ENCODE measurements around the gene OAS3.

DNA sequence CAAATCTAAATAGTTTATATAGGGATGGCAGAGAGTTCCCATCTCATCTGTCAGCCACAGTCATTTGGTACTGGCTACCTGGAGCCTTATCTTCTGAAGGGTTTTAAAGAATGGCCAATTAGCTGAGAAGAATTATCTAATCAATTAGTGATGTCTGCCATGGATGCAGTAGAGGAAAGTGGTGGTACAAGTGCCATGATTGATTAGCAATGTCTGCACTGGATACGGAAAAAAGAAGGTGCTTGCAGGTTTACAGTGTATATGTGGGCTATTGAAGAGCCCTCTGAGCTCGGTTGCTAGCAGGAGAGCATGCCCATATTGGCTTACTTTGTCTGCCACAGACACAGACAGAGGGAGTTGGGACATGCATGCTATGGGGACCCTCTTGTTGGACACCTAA, 32.1 kb downstream of the OAS3 start:
- TF ChIP-seq RFX5 (IDR thresholded peaks at IDR 0.05; ENCODE audit: low read depth, low read length) (no peak), GABPA (IDR thresholded peaks at IDR 0.05; ENCODE audit: low read depth) (no peak), BHLHE40 (IDR thresholded peaks at IDR 0.05; ENCODE audit: borderline replicate concordance in 1 of 2, low read depth in 2 of 2, low read length in 1 of 2) (no peak), SIX5 (IDR thresholded peaks at IDR 0.05; ENCODE audit: low read depth, low read length, severe bottlenecking) (no peak), JUND (IDR thresholded peaks at IDR 0.05; ENCODE audit: low read depth, low read length) (no peak), MXI1 (IDR thresholded peaks at IDR 0.05; ENCODE audit: low read depth, low read length) (no peak), SUPT20H (IDR thresholded peaks at IDR 0.05; ENCODE audit: borderline replicate concordance, control insufficient read depth, low read depth, low read length) (no peak), KDM1A (IDR thresholded peaks at IDR 0.05; ENCODE audit: borderline replicate concordance) (no peak)
- TF ChIP-seq, protein P1, sequence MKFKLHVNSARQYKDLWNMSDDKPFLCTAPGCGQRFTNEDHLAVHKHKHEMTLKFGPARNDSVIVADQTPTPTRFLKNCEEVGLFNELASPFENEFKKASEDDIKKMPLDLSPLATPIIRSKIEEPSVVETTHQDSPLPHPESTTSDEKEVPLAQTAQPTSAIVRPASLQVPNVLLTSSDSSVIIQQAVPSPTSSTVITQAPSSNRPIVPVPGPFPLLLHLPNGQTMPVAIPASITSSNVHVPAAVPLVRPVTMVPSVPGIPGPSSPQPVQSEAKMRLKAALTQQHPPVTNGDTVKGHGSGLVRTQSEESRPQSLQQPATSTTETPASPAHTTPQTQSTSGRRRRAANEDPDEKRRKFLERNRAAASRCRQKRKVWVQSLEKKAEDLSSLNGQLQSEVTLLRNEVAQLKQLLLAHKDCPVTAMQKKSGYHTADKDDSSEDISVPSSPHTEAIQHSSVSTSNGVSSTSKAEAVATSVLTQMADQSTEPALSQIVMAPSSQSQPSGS (IDR thresholded peaks at IDR 0.05; ENCODE audit: low read length) = no peak
- TF ChIP-seq, protein P2, sequence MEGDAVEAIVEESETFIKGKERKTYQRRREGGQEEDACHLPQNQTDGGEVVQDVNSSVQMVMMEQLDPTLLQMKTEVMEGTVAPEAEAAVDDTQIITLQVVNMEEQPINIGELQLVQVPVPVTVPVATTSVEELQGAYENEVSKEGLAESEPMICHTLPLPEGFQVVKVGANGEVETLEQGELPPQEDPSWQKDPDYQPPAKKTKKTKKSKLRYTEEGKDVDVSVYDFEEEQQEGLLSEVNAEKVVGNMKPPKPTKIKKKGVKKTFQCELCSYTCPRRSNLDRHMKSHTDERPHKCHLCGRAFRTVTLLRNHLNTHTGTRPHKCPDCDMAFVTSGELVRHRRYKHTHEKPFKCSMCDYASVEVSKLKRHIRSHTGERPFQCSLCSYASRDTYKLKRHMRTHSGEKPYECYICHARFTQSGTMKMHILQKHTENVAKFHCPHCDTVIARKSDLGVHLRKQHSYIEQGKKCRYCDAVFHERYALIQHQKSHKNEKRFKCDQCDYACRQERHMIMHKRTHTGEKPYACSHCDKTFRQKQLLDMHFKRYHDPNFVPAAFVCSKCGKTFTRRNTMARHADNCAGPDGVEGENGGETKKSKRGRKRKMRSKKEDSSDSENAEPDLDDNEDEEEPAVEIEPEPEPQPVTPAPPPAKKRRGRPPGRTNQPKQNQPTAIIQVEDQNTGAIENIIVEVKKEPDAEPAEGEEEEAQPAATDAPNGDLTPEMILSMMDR (IDR thresholded peaks at IDR 0.05 in 2 of 3, conservative IDR thresholded peaks at IDR 0.05 in 1 of 3; ENCODE audit: control insufficient read depth in 2 of 3, extremely low read depth in 1 of 3, insufficient read depth in 1 of 3, low read depth in 3 of 3, low read length in 3 of 3) = no peak
- TF ChIP-seq, protein P3, sequence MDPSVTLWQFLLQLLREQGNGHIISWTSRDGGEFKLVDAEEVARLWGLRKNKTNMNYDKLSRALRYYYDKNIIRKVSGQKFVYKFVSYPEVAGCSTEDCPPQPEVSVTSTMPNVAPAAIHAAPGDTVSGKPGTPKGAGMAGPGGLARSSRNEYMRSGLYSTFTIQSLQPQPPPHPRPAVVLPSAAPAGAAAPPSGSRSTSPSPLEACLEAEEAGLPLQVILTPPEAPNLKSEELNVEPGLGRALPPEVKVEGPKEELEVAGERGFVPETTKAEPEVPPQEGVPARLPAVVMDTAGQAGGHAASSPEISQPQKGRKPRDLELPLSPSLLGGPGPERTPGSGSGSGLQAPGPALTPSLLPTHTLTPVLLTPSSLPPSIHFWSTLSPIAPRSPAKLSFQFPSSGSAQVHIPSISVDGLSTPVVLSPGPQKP (IDR thresholded peaks at IDR 0.05; ENCODE audit: low read depth, low read length) = no peak
- TF ChIP-seq, protein P4, sequence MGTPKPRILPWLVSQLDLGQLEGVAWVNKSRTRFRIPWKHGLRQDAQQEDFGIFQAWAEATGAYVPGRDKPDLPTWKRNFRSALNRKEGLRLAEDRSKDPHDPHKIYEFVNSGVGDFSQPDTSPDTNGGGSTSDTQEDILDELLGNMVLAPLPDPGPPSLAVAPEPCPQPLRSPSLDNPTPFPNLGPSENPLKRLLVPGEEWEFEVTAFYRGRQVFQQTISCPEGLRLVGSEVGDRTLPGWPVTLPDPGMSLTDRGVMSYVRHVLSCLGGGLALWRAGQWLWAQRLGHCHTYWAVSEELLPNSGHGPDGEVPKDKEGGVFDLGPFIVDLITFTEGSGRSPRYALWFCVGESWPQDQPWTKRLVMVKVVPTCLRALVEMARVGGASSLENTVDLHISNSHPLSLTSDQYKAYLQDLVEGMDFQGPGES (IDR thresholded peaks at IDR 0.05) = no peak
- TF ChIP-seq, protein P5, sequence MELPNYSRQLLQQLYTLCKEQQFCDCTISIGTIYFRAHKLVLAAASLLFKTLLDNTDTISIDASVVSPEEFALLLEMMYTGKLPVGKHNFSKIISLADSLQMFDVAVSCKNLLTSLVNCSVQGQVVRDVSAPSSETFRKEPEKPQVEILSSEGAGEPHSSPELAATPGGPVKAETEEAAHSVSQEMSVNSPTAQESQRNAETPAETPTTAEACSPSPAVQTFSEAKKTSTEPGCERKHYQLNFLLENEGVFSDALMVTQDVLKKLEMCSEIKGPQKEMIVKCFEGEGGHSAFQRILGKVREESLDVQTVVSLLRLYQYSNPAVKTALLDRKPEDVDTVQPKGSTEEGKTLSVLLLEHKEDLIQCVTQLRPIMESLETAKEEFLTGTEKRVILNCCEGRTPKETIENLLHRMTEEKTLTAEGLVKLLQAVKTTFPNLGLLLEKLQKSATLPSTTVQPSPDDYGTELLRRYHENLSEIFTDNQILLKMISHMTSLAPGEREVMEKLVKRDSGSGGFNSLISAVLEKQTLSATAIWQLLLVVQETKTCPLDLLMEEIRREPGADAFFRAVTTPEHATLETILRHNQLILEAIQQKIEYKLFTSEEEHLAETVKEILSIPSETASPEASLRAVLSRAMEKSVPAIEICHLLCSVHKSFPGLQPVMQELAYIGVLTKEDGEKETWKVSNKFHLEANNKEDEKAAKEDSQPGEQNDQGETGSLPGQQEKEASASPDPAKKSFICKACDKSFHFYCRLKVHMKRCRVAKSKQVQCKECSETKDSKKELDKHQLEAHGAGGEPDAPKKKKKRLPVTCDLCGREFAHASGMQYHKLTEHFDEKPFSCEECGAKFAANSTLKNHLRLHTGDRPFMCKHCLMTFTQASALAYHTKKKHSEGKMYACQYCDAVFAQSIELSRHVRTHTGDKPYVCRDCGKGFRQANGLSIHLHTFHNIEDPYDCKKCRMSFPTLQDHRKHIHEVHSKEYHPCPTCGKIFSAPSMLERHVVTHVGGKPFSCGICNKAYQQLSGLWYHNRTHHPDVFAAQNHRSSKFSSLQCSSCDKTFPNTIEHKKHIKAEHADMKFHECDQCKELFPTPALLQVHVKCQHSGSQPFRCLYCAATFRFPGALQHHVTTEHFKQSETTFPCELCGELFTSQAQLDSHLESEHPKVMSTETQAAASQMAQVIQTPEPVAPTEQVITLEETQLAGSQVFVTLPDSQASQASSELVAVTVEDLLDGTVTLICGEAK (IDR thresholded peaks at IDR 0.05; ENCODE audit: borderline replicate concordance) = no peak
